ENCODE data around the gene PRKCA.
"Not testable (repeated sequence)": the region's sequence is repeated elsewhere in the genome, so short reads cannot be mapped to it uniquely, and the experiment has no call there.

PRKCA gene

DNA sequence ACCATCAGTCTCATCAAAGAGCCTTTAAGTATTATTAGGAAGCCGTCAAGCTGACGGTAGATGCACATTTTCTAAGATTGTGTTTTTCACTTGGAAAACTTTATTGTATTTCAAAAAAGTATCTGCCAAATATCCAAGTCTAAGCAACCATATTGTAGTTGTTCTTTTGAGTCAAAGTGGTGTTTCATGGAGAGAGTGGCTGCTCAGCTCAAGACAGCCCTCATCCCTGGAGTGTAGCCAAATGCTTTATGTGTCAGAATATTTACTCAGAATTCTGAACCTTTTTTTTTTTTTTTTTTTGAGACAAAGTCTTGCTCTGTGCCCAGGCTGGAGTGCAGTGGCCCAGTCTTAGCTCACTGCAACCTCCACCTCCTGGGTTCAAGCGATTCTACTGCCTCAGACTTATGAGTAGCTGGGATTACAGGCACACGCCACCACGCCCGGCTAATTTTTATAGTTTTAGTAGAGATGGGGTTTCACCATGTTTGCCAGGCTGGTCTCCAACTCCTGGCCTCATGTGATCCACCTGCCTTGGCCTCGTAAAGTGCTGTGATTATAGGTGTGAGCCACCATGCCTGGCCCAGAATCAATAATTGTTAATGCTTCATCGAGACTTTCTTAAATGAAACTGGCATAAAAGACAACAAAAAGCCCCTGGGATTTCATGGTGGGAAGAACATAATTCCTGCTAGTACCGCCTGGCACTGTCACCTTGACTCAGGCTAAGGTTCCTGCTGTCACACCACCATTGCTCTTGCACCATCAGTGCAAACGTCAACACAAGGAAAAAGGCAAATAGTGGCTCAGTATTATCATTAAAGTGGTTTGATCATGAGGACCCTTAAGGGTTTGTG is 45.5 kb downstream of the PRKCA start:
- no peaks in the 10 kb centered on the region for H3K79me2 ChIP-seq (ENCODE audit: insufficient read depth, low read depth)
- H3K27ac ChIP-seq = no peak overlapping the region
- H3K4me1 ChIP-seq (ENCODE audit: low read depth, poor library complexity, severe bottlenecking) = no peaks in the 10 kb centered on the region
- no peak overlapping the region for H3K4me2 ChIP-seq
- no peaks in the 10 kb centered on the region for H3K36me3 ChIP-seq (ENCODE audit: insufficient read depth)
- TF ChIP-seq, protein P1, sequence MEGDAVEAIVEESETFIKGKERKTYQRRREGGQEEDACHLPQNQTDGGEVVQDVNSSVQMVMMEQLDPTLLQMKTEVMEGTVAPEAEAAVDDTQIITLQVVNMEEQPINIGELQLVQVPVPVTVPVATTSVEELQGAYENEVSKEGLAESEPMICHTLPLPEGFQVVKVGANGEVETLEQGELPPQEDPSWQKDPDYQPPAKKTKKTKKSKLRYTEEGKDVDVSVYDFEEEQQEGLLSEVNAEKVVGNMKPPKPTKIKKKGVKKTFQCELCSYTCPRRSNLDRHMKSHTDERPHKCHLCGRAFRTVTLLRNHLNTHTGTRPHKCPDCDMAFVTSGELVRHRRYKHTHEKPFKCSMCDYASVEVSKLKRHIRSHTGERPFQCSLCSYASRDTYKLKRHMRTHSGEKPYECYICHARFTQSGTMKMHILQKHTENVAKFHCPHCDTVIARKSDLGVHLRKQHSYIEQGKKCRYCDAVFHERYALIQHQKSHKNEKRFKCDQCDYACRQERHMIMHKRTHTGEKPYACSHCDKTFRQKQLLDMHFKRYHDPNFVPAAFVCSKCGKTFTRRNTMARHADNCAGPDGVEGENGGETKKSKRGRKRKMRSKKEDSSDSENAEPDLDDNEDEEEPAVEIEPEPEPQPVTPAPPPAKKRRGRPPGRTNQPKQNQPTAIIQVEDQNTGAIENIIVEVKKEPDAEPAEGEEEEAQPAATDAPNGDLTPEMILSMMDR (conservative IDR thresholded peaks at IDR 0.05; ENCODE audit: low read depth, low read length) = no peak
- no peaks in the 10 kb centered on the region for H3K27me3 ChIP-seq (ENCODE audit: insufficient read depth, low read depth)
- H3K9ac ChIP-seq = no peak overlapping the region
- no peak overlapping the region for H3K4me3 ChIP-seq (IDR thresholded peaks at IDR 0.05; ENCODE audit: insufficient read depth, low read depth, low read length)
- H4K20me1 ChIP-seq (ENCODE audit: insufficient read depth) = no peaks in the 10 kb centered on the region
- H2AFZ ChIP-seq (ENCODE audit: low read depth) = no peak overlapping the region

DNA sequence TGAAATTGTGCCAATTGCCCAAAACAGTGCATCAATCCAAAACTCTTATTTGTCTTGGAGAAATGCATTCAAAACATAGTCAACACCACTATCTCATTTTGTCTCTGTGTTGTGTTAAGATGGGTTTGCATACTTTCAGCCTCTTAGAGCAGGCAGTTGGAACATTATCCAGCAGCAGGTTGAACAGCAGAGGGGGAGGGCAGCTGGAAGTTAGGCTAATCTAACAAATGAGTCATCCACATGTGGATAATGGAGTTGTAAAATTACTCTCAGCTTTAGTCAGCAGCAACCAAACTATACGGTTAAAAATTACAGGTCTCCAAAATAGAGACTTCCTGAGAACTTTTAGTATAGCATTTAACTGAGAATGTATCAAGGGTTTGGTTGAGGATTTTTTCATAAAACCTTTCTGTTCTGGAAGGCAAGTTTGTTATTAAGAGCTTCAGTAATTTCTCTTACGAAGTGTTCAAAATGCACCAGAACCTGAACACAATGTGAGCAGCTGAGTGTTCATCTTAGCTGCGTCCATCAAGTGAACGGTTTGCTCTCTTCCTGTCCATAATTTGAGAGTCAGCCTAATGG is 46.3 kb downstream of the PRKCA start:
- H3K36me3 ChIP-seq (ENCODE audit: insufficient read depth) = no peaks in the 10 kb centered on the region
- TF ChIP-seq, protein P1 (conservative IDR thresholded peaks at IDR 0.05; ENCODE audit: low read depth, low read length) = no peak
- no peaks in the 10 kb centered on the region for H4K20me1 ChIP-seq (ENCODE audit: insufficient read depth)
- H3K27me3 ChIP-seq (ENCODE audit: insufficient read depth, low read depth) = no peaks in the 10 kb centered on the region
- H3K9ac ChIP-seq = no peak overlapping the region
- H3K27ac ChIP-seq = no peak overlapping the region
- H3K4me1 ChIP-seq (ENCODE audit: low read depth, poor library complexity, severe bottlenecking) = no peaks in the 10 kb centered on the region
- H3K4me3 ChIP-seq (IDR thresholded peaks at IDR 0.05; ENCODE audit: insufficient read depth, low read depth, low read length) = no peak overlapping the region
- no peaks in the 10 kb centered on the region for H3K79me2 ChIP-seq (ENCODE audit: insufficient read depth, low read depth)
- no peak overlapping the region for H2AFZ ChIP-seq (ENCODE audit: low read depth)
- no peak overlapping the region for H3K4me2 ChIP-seq

DNA sequence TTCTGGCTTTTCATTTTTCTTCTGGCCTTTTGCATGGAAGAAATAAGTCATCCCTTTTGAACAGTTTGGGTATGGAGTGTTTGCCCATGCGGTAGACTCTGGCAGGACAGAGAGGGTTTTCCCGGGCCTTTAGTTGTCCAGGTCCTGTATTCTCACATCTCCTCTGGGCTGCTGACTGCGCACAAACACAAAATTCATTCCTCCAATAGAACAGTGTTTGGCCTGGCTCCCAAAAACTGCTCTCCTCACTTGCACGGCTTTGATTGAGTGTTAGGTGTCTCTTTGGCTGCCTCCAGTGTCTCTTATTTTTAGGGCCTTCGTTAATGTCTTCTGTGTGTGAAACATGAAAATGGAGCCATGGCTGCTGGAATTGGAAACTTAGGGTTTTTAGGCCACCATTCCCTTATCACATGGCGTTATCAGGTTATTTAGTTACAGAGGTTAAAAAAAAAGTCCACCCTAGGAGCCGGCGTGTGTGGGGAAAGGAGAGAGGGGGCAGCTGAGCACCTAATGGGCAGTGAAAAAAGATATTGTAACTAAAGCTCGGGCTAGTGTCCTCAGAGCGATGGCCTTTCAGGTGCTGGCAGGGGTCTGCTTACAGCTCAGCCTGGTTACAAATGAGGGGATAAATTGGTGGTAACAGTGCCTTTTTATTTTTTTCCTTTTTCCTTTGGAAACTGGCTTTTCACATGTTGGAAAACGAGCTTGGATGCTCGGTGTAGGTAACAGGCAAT is 47.3 kb downstream of the PRKCA start:
- Histone ChIP-seq H3K36me3 (ENCODE audit: insufficient read depth) (no peaks in the 10 kb centered on the region), H3K4me1 (ENCODE audit: low read depth, poor library complexity, severe bottlenecking) (no peaks in the 10 kb centered on the region), H2AFZ (ENCODE audit: low read depth) (no peak overlapping the region), H3K9ac (no peak overlapping the region), H3K27ac (no peak overlapping the region), H3K4me3 (IDR thresholded peaks at IDR 0.05; ENCODE audit: insufficient read depth, low read depth, low read length) (no peak overlapping the region), H3K27me3 (ENCODE audit: insufficient read depth, low read depth) (no peaks in the 10 kb centered on the region), H3K79me2 (ENCODE audit: insufficient read depth, low read depth) (no peaks in the 10 kb centered on the region), H3K4me2 (no peak overlapping the region), H4K20me1 (ENCODE audit: insufficient read depth) (no peaks in the 10 kb centered on the region)
- TF ChIP-seq, protein P1 (conservative IDR thresholded peaks at IDR 0.05; ENCODE audit: low read depth, low read length) = no peak

DNA sequence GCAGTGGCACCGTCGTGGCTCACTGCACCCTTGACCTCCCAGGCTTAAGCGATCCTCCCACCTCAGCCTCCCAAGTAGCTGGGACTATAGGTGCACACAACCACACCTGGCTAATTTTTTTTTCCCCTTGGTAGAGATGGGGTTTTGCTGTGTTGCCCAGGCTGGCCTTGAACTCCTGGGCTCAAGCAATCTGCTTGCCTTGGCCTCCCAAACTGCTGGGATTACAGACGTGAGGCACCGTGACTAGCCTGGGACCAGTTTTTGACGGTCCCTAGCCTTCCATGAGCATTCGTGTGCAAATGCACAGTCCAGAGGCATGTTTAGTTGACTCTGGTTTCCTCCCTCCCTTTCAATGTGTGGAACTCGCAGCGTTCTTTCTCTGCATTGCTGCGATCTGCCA is 48.2 kb downstream of the PRKCA start:
- H3K4me1 ChIP-seq (ENCODE audit: low read depth, poor library complexity, severe bottlenecking); H3K9ac ChIP-seq; H2AFZ ChIP-seq (ENCODE audit: low read depth); H3K27ac ChIP-seq; H3K4me3 ChIP-seq (IDR thresholded peaks at IDR 0.05; ENCODE audit: insufficient read depth, low read depth, low read length); H4K20me1 ChIP-seq (ENCODE audit: insufficient read depth); H3K27me3 ChIP-seq (ENCODE audit: insufficient read depth, low read depth); H3K4me2 ChIP-seq; H3K36me3 ChIP-seq (ENCODE audit: insufficient read depth); H3K79me2 ChIP-seq (ENCODE audit: insufficient read depth, low read depth): not testable (repeated sequence)
